Lower leg skin (tissue), 4 donors: Measurements from ENCODE around the gene AGPS. TPM values are rescaled to one million over a fixed set of nuclear protein-coding genes. Genes with fewer than 3 reads are reported as not detected.

Source experiments
- DNase-seq, 2 donors: peaks; one replicate each; pipeline ENCODE4 v3.0.0-alpha.2; 2019; ENCODE audit warnings: low spot score in 2 of 2
- H3K4me3 ChIP-seq: fragments of 200-600 bp; sonication (generic); 2 replicates; pipeline ENCODE4 v1.5.1; 2017; ENCODE audit warnings: mild to moderate bottlenecking, low read depth; ENCODE audit not compliant: poor library complexity, severe bottlenecking
- CTCF ChIP-seq, 3 donors: fragments of 450-650 bp; IDR thresholded peaks; one replicate each; pipeline ENCODE4 v1.5.1; 2016; ENCODE audit warnings: antibody characterized with exemption in 3 of 3, mild to moderate bottlenecking in 3 of 3, moderate library complexity in 2 of 3
- POLR2A ChIP-seq, 2 donors: fragments of 450-650 bp; IDR thresholded peaks; one replicate each; pipeline ENCODE4 v1.6.1; 2016 to 2017; ENCODE audit warnings: antibody characterized with exemption in 2 of 2, mild to moderate bottlenecking in 1 of 2, moderate library complexity in 1 of 2
- WGBS, 2 donors: methylation state at CpG; one replicate each; pipeline ENCODE4 v1.1.5; 2018; 5-methylcytosine and 5-hydroxymethylcytosine counted together
- intact Hi-C: fragments of 100-400 bp; cut with DNase I; formaldehyde crosslinking; loops from one replicate; pipeline ENCODE4 v1.15.0; 2023; ENCODE audit warnings: low total_unique reads
- total RNA-seq, 4 donors: library from RNA; depleted of rRNA; stranded (reverse); fragments of >200 nt; gene quantifications; one replicate each; pipeline ENCODE4 v1.1.0, GENCODE V29; 2016

AGPS gene
- total RNA-seq, 4 donors from 2014 or later: 14.1 to 29.8 (median 21.0) TPM

GRCh38 chr2:177489719-177490301 lies 97.2 kb downstream of the AGPS start:
- DNase-seq: no peak
- no peak overlapping the region for H3K4me3 ChIP-seq
- no peak for TF ChIP-seq POLR2A (IDR thresholded peaks at IDR 0.05)
- TF ChIP-seq CTCF (IDR thresholded peaks at IDR 0.05): no peak
- WGBS, 2 donors: 55 to 62% methylated on average over 2 of the region's 2 CpGs
- intact Hi-C loops: loop anchor here (5.0 kb wide), 1 partner anchor 117 kb away; no protein-coding TSS in a partner anchor

DNA sequence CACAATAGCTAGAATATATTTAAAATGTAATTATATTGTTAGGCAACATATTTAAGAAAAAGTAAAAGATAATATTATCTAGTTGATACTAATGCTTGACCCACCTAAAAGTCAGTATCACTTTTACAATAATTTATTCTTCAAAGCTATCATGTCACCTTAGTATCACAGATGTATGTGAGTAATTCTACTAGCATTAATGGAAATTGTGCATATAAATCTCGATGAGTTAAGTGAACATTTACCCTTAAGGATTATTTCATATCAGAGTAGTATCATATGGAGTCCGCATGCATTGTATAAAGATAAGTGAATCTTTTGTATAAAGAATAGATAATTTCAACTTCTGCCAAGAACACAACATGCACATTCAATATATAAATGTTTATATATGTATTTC lies 103.4 kb downstream of the AGPS start:
- no peak for DNase-seq
- 94 to 100% methylated on average over 2 of the region's 2 CpGs for WGBS, 2 donors
- no peak overlapping the region for H3K4me3 ChIP-seq
- no peak for TF ChIP-seq CTCF (IDR thresholded peaks at IDR 0.05)
- TF ChIP-seq POLR2A (IDR thresholded peaks at IDR 0.05): no peak
- intact Hi-C loops: no loop called here

DNA sequence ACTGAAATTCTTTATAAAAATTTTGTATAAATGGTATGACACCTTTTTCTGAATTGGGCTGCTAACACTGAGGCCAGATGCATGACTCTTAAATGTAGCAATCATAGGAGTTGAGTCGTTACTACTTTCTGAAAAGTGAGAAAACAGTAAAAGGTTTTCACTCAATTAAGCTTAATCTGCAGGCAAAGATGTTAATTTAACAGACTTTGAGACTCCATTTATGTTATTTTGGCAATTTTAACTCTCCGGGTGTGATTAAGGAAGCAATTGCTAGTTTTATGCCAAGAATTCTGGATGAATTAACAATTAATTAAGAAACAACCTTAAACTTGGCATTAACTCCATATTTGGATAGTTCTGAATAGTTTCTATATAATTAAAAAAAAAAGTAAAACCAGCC lies 104.3 kb downstream of the AGPS start:
- intact Hi-C loops: no loop called here
- H3K4me3 ChIP-seq: no peak overlapping the region
- TF ChIP-seq CTCF (IDR thresholded peaks at IDR 0.05) (no peak), POLR2A (IDR thresholded peaks at IDR 0.05) (no peak)
- DNase-seq: no peak
- 84 to 88% methylated on average over 2 of the region's 2 CpGs for WGBS, 2 donors

DNA sequence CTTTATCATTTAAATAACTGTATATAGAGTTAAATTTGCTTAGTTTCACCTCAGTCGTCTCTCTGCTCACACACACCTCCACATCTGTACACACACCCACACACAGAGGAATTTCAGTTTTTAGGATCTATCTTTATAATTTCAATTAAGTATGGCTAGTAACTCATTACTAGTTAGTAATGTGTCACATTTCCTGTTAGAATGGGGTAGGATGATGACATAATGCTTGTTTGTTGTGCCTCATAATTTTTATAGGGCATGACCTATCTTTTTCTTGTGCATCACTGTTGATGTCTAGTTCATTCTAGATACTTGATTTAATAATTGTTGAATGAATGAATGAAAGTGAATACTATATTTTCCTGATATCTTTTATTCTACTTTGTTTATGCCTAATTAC lies 108.6 kb downstream of the AGPS start:
- no peak overlapping the region for H3K4me3 ChIP-seq
- no peak for DNase-seq
- TF ChIP-seq POLR2A (IDR thresholded peaks at IDR 0.05): no peak
- no peak for TF ChIP-seq CTCF (IDR thresholded peaks at IDR 0.05)
- intact Hi-C loops: no loop called here
- WGBS, 2 donors: 82 to 84% methylated on average over 1 of the region's 1 CpG

DNA sequence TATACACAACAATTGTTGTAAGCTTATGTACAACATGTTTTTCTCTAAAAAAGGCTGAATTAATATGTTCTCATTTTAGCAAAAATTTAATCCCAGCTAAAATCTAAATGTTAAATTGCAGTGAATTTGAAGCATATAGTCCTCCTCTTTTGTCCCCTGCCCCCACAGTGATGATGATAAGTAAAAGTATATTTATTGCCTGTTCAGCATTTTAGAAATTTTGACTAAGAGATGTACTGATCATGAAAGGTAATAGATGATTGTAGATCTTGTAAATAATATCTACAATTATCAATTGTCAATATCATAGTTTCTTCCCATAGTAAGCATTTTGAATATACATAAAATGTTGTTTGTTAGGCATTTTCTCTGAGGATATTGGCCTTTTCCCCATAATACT lies 113.9 kb downstream of the AGPS start:
- no peak for DNase-seq
- TF ChIP-seq POLR2A (IDR thresholded peaks at IDR 0.05): no peak
- no peak for TF ChIP-seq CTCF (IDR thresholded peaks at IDR 0.05)
- H3K4me3 ChIP-seq: no peak overlapping the region
- intact Hi-C loops: no loop called here

DNA sequence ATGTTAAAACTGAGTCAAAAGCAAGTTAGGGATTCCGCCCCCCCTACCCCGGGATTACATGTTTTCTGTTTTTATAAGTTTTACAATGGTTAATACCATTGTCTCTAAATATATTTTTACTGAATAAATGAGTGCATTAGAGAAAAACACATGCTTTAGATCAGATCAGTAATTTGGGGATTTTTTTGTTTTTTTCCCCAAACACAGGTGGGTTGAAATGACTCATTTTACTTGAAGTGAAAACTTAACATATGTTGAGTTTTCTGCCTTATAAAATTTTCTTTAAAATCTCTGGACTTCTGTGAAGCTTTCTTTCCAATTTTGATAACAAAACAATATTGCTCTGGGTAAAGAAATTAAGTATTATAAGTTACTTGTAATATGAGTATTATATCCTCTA lies 114.4 kb downstream of the AGPS start:
- TF ChIP-seq POLR2A (IDR thresholded peaks at IDR 0.05): no peak
- TF ChIP-seq CTCF (IDR thresholded peaks at IDR 0.05): no peak
- intact Hi-C loops: no loop called here
- no peak overlapping the region for H3K4me3 ChIP-seq
- WGBS, 2 donors: 93 to 99% methylated on average over 2 of the region's 2 CpGs
- DNase-seq: no peak
